Stimulated activated CD4-positive, alpha-beta T cell treated with anti-CD3 and anti-CD28 coated beads, Interleukin-1b, Interleukin-23, amount 100 ng/mL, for 1 hour (primary cell): ENCODE data around the gene PTH1R.

Source experiments
- DNase-seq, 2 donors: peaks; one replicate each; pipeline ENCODE4 v3.0.0-alpha.2; 2020; ENCODE audit warnings: low read depth in 2 of 2

PTH1R gene

GRCh38 chr3:46883054-46883829 is 5.7 kb downstream of the PTH1R start:
- no peak for DNase-seq

DNA sequence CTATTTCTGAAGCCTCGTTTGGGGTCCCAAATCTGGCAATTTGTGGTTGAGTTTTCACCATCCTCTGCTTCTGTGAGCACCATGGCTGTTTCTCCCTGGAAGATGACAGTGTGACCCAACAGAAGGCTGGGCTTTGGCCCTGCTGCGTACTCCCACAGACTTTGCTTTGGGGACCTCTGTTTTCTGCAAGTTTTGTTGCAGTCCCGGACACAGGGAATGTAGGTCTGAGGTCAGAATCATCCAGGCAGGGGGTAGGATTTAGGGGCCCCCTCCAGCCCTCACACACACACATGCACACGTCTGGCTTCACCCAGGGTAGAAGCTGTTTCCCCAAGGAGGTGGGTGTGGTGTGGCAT is 6.3 kb downstream of the PTH1R start:
- DNase-seq = no peak

DNA sequence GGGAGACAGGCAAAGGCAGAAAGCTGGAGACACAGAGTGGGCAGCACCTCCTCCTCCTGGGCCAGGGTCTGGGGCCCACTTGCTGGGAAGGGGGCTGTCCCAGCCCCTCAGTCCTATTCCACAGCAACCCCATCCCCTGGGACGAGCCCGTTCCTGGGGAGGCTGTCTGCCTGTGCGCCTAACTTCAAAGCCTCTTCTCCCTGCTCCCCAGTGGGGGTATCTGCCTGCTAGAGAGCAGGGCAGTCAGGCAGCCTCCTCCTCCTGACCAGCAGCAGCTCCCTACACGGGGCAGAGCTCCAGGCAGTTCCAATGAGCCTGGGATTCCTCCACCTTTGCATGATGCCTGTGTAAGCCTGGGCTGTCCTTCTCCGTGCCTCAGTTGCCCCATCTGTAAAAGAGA is 6.9 kb downstream of the PTH1R start:
- no peak for DNase-seq

- DNase-seq = no peak
These were observed 7.4 kb downstream of the PTH1R start for GRCh38 chr3:46884929-46885328.

GRCh38 chr3:46885612-46886011 is 8.1 kb downstream of the PTH1R start:
- no peak for DNase-seq

DNA sequence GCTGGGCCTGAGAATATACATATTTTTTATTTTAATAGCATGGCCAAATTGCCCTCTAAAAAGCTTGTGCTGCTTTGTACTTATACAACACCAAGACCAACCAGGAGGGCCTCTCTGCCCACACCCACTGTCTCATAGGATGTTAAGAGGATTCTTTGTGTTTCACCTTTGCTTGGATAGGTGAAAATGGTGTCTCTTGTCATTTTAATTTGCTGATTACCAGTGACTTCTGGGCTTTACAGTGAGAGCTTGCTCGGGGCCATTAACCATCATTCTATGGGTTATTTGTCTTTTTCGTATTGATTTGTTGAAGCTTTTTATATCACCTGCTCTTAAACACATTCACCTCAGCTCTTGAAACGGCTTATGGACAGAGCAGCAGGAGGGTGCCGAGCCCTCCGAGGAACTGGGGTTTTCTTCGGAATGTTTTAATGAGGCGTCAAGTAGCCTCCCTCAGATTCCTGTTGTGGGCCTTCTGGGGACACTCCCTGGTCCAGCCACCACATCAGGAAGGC is 10.5 kb downstream of the PTH1R start:
- no peak for DNase-seq

- no peak for DNase-seq
These were observed 11.2 kb downstream of the PTH1R start for GRCh38 chr3:46888705-46889104.

DNA sequence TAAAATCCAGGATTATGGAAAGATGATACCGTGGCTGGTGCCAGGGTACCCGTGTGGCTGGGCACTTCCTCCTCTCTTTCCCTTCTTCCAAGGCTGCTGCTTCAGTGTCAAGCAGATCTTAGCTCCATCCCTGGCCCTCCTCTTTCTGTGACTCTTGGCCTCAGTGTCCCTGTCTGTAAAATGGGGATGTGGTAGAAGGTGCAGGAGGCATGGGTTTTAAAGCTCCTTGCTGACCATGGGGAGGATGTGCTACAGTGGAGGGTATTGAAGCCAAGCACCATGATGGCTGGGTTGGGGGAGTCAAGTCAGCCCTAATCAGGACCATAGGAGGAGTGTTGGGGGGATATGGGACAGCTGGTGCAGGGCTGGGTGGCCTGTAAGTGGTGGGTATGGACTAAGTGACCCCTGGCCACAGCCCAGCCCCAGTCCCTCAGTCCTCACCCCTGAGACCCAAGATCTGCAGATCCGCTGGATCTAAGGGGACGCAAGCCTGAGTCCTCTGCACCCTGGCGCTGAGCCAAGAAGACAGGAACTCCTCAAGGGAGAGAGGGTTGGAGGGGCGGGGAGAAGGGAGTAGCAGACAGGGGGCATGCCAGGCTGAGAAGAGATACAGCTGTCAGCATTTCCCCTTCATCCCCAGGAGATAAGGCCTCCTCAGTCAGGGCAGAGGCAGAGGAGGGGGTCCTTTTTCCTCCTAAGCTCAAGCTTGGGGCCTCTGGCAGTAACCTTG is 12.0 kb downstream of the PTH1R start:
- no peak for DNase-seq

DNA sequence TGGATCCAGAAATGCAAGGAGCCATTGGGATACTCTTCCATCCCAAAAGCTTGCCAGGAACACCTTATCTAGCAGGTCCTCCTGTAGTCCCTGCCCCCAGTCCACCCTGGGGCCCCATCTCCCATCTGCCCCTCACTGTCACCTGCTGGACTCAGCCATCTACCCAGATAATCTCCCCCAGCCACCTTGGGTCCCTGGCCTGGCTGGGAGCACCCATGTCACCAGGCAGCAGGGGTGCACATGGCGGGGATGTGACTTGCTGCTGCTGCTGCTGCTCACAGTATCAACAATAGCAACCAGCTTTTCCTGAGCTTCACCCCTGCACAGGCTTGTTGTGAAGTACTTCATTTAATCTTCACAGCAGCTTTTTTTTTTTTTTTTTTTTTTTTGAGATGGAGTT is 12.6 kb downstream of the PTH1R start:
- no peak for DNase-seq

GRCh38 chr3:46891132-46891531 is 13.6 kb downstream of the PTH1R start:
- DNase-seq = no peak

- no peak for DNase-seq
These were observed 15.0 kb downstream of the PTH1R start for GRCh38 chr3:46892285-46893145.

DNA sequence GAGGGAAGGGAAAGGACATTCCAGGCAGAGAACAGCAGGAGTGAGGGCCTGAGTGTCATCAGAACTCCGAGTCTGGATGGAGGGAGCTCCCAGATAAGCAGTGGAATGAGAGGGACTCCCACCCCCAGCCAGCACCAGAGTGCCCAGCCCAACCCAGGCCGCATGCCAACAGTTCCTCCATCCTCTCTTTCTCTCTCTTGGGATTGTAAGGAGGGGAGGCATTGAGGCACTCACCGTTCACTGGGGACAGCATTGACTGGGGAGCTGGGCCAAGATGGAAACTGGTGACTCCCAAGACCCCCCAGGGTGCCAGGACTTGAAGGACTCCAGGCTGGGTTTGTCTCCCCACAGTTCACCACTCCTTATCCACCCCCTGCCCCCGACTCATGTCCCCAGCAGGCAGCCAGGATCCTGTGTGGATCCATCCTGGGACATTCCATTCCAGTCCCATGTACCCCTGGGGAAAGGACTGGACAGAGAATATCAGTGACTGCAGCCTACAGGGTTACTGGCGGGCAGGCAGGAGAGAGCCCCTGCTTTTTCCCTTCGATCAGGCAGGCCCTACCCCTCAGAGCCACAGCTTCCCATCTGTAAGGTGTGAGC is 15.7 kb downstream of the PTH1R start:
- DNase-seq = no peak

- DNase-seq = no peak
These were observed 16.2 kb downstream of the PTH1R start for GRCh38 chr3:46893763-46894162.

DNA sequence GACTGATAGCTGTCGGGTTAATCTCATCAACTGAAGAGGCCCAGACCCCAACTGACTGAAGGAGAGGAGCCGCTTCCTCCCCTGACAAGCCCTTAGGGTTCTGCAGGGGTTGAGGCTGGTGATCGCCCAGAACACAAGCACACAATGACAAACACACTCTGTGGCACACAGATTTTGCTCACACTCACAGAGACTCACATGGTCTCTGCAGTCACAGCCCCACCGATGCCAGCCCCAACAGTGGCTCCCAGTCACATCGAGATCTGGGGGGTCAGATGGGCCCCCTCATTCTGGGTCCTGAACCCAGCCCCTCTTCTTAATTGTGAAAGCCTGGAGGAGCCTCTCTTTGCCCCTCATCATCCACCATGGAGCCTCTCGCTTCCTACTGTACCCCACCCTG is 16.7 kb downstream of the PTH1R start:
- no peak for DNase-seq

DNA sequence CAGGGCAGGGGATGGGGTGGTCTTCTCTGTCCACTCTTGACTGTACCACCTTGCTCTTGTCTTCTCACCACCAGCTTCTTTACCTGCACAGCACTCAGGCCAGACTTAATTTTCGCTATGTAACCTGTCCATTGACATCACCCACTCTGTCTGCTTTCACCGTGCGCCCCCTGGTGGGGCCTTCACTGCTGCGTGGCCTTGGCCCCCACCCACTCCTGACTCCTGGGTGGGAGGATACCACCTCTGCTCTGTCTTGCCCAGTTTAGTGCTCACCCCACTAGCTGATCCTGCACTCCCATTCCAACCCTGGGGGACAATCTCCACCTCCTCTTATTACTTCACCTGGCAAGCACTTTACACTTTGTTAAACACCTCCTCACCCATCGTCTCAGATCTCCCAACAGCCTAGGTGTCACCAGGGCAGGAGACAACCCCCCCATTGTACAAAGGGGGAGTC is 17.7 kb downstream of the PTH1R start:
- DNase-seq = peak; percentile 49 to 67

- DNase-seq = no peak
These were observed 18.2 kb downstream of the PTH1R start for GRCh38 chr3:46895761-46896160.

GRCh38 chr3:46896386-46896785 is 18.9 kb downstream of the PTH1R start:
- no peak for DNase-seq

DNA sequence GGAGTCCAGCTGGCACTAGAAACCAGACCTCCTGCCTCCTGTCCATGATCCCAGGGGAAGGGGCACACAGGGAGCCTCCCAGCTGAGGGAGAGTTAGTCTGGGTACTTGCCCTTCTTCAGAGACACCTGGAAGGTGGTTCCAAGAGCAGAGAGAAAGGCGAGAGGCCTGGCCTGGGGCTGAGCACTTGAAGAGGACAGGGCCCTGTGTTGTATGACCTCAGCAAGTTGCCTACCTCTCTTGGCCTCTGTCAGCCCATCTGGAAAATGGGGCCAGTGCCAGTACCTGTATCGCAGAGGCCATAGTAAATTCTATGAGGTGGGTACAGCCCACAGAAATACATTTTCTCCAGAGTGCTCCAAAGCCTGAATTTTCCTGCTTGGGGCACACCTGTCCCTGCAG is 19.5 kb downstream of the PTH1R start:
- DNase-seq = no peak

DNA sequence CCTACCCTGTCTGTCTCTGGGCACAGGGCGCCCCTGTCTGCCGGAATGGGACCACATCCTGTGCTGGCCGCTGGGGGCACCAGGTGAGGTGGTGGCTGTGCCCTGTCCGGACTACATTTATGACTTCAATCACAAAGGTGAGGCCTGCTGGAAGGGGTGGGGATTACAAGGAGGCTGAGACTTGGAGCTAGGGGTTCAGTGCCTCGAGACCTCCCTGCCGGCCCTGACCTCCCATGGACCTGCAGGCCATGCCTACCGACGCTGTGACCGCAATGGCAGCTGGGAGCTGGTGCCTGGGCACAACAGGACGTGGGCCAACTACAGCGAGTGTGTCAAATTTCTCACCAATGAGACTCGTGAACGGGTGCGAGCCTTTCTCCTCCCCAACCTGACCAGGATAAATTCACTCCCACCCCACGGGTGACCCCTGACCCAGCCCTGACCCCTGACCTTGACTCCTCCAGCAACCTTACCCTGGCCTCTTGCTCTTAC is 20.4 kb downstream of the PTH1R start:
- no peak for DNase-seq

GRCh38 chr3:46898321-46899150 is 21.0 kb downstream of the PTH1R start:
- no peak for DNase-seq
